ENCODE data around the gene CDIP1.

Gene CDIP1

DNA sequence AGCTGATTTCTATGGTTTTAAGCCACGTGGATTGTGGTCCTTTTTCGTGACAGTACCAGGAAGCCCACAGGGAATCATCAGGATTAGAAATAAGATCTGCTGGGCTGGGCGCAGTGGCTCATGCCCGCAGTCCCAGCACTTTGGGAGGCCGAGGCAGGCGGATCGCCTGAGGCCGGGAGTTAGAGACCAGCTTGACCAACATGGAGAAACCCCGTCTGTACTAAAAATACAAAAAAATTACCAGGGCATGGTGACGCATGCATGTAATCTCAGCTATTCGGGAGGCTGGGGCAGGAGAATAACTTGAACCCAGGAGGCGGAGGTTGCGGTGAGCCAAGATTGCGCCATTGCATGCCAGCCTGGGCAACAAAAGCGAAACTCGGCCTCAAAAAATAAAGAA, 70.7 kb downstream of the CDIP1 start:
- CTCF ChIA-PET = no interaction called here
- TF ChIP-seq TARDBP (IDR thresholded peaks at IDR 0.05) = no peak
- no peak for TF ChIP-seq L3MBTL2 (conservative IDR thresholded peaks at IDR 0.05)
- no peak for TF ChIP-seq ELF4 (IDR thresholded peaks at IDR 0.05)
- TF ChIP-seq BHLHE40 (IDR thresholded peaks at IDR 0.05; ENCODE audit: borderline replicate concordance) = no peak
- TF ChIP-seq HDGF (IDR thresholded peaks at IDR 0.05; ENCODE audit: borderline replicate concordance) = no peak
- TF ChIP-seq NFRKB (IDR thresholded peaks at IDR 0.05) = no peak
- POLR2A ChIA-PET = interaction anchor here (1.1 kb wide), 1 partner anchor 8 kb away, joined by 5 read pairs; the partner anchor contains the start of gene HMOX2
- no peak for DNase-seq (ENCODE audit: extremely low spot score)

DNA sequence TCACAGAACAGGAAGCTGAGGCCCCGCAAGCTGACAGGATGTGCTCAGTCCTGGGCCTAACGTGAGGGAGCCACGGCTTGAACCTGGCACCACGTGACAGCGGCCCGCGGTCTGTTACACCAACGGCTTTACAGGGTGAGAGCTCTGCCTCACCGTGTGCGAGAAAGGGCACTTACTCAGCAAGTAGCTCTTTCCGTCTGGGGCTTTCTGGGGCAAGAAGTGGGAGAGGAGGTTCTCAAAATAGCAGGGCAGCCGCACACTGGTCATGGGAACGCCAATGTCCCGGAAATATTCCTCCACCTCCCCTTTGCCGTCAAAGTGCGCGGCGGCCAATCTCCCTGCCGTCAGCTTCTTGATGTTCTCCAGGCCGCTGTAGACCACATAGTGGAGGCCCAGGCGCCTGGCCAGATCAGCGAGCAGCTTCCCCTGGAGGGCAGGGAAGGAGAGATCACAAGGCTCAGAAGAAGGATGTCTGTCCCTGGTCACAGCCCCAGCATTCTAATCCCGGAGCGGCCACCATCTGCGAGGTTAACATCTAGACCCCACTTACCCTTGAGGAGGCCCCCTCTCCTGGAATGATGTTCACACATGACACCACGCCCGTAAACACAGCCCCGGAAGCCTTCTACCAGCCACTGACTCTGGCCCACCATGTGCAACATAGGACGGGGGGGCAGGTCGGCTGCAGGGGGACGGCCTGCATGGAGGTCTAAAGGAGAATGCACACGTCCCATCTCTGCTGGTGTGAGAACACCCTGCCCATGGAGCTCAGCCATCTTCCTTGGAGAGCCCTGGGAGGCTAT, 72.4 kb downstream of the CDIP1 start:
- CTCF ChIA-PET = no interaction called here
- POLR2A ChIA-PET = no interaction called here
- no peak for TF ChIP-seq BHLHE40 (IDR thresholded peaks at IDR 0.05; ENCODE audit: borderline replicate concordance)
- no peak for TF ChIP-seq NFRKB (IDR thresholded peaks at IDR 0.05)
- no peak for TF ChIP-seq TARDBP (IDR thresholded peaks at IDR 0.05)
- no peak for TF ChIP-seq L3MBTL2 (conservative IDR thresholded peaks at IDR 0.05)
- TF ChIP-seq FOXM1 (IDR thresholded peaks at IDR 0.05; ENCODE audit: borderline replicate concordance) = no peak
- no peak for TF ChIP-seq ELF4 (IDR thresholded peaks at IDR 0.05)
- no peak for TF ChIP-seq FOXA1 (IDR thresholded peaks at IDR 0.05)
- TF ChIP-seq, protein P1, sequence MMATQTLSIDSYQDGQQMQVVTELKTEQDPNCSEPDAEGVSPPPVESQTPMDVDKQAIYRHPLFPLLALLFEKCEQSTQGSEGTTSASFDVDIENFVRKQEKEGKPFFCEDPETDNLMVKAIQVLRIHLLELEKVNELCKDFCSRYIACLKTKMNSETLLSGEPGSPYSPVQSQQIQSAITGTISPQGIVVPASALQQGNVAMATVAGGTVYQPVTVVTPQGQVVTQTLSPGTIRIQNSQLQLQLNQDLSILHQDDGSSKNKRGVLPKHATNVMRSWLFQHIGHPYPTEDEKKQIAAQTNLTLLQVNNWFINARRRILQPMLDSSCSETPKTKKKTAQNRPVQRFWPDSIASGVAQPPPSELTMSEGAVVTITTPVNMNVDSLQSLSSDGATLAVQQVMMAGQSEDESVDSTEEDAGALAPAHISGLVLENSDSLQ (IDR thresholded peaks at IDR 0.05) = no peak
- TF ChIP-seq FOXK2 (IDR thresholded peaks at IDR 0.05) = no peak
- TF ChIP-seq SUZ12 (IDR thresholded peaks at IDR 0.05) = no peak
- TF ChIP-seq HDGF (IDR thresholded peaks at IDR 0.05; ENCODE audit: borderline replicate concordance) = no peak
- TF ChIP-seq SP1 (IDR thresholded peaks at IDR 0.05) = no peak
- TF ChIP-seq ARNT (IDR thresholded peaks at IDR 0.05) = no peak
- TF ChIP-seq CTBP1 (IDR thresholded peaks at IDR 0.05; ENCODE audit: borderline replicate concordance) = no peak
- TF ChIP-seq LEF1 (IDR thresholded peaks at IDR 0.05; ENCODE audit: borderline replicate concordance) = no peak
- TF ChIP-seq ZNF384 (IDR thresholded peaks at IDR 0.05) = no peak
- DNase-seq (ENCODE audit: extremely low spot score) = no peak

DNA sequence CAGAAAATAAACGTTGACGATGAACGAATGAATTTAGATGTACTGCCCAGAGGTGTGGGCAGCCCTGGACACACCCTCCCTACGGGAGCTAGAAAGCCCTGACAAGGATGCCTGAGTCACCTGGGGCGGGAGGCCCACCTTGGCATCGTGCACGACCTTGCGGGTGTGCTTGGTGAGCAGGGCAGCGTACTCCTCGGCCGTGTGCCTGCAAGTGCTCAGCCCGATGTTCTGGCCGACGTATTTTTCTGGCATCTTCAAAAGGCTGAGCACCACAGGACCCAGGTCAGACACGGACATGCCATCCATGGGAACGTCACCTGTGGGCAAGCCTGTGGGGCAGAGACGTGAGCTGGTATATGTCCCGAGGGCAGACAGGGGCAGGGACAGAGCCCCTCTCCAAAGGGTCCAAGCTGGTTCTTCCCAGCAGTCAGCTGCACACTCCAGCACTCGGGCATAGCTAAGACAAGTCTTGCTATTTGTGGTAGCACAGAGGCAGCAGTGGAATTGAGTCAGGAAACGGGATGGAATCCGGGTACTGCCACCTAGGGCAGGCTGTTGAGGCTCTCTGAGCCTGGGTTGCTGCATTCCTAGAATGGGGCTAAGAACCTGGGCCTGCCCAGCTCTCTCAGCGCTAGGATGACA, 74.9 kb downstream of the CDIP1 start:
- DNase-seq (ENCODE audit: extremely low spot score) = no peak
- ChIA-PET CTCF (interaction anchor here (0.6 to 1.4 kb wide), 3 partner anchors 12 to 74 kb away, joined by 3 to 5 read pairs (median 3); partner anchors contain the start of gene HMOX2), POLR2A (interaction anchor here (1.4 kb wide), 1 partner anchor 13 kb away, joined by 6 read pairs; the partner anchor contains the start of gene HMOX2)
- TF ChIP-seq SP1 (IDR thresholded peaks at IDR 0.05) = no peak
- TF ChIP-seq ARNT (IDR thresholded peaks at IDR 0.05) = no peak
- TF ChIP-seq ZNF384 (IDR thresholded peaks at IDR 0.05) = no peak
- TF ChIP-seq NFRKB (IDR thresholded peaks at IDR 0.05) = no peak
- TF ChIP-seq LEF1 (IDR thresholded peaks at IDR 0.05; ENCODE audit: borderline replicate concordance) = no peak
- no peak for TF ChIP-seq CTBP1 (IDR thresholded peaks at IDR 0.05; ENCODE audit: borderline replicate concordance)
- TF ChIP-seq FOXA1 (IDR thresholded peaks at IDR 0.05) = no peak
- no peak for TF ChIP-seq ELF4 (IDR thresholded peaks at IDR 0.05)
- TF ChIP-seq, protein P1 (IDR thresholded peaks at IDR 0.05) = no peak

DNA sequence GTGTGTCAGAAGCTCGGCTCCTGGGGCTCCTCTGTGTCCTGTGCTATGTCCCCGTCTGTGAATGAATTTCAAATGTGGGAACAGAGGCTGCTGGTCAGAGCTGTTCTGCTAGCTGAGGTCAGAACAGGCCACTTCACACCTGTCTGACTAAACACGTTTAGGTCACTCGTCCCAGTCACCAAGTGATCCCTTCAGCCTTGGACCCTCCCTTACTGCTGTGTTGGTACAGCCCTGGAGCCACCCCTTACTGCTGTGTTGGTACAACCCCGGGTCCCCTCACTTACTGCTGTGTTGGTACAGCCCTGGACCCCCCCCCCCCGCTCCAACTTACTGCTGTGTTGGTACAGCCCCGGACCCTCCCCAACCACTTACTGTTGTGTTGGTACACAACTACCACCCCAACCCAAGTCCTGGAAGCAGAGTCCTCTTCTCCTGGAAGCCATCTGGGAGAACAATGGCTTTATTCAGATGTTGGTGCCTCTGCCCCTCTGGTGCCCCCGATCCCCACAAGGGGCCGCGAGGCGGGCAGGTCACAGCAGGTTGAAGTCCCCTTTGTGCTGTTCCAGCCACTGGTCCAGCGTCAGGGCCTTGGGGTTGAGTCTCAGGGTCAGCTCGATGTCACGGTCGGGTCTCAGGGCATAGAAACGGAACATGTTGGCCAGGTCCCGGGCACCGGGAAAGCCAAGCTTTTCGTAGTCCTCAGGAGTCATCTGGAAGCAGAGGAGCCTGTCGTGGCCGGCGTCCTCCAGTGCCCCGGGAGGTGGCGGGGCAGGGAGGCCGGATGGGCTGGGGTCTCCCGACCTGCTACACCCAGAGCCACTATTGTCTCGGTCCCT, 77.1 kb downstream of the CDIP1 start:
- no peak for DNase-seq (ENCODE audit: extremely low spot score)
- ChIA-PET CTCF (interaction anchor here (0.6 kb wide), 1 partner anchor 17 kb away, joined by 3 read pairs; no protein-coding TSS in a partner anchor), POLR2A (no interaction called here)
- TF ChIP-seq TARDBP (IDR thresholded peaks at IDR 0.05) (no peak), CTBP1 (IDR thresholded peaks at IDR 0.05; ENCODE audit: borderline replicate concordance) (no peak), ELF4 (IDR thresholded peaks at IDR 0.05) (no peak), HDGF (IDR thresholded peaks at IDR 0.05; ENCODE audit: borderline replicate concordance) (no peak), L3MBTL2 (conservative IDR thresholded peaks at IDR 0.05) (no peak), LEF1 (IDR thresholded peaks at IDR 0.05; ENCODE audit: borderline replicate concordance) (no peak), ZNF384 (IDR thresholded peaks at IDR 0.05) (no peak), FOXM1 (IDR thresholded peaks at IDR 0.05; ENCODE audit: borderline replicate concordance) (no peak), FOXA1 (IDR thresholded peaks at IDR 0.05) (no peak), FOXK2 (IDR thresholded peaks at IDR 0.05) (no peak), SUZ12 (IDR thresholded peaks at IDR 0.05) (no peak), ARNT (IDR thresholded peaks at IDR 0.05) (no peak), SP1 (IDR thresholded peaks at IDR 0.05) (no peak)
- TF ChIP-seq, protein P1 (IDR thresholded peaks at IDR 0.05) = no peak

DNA sequence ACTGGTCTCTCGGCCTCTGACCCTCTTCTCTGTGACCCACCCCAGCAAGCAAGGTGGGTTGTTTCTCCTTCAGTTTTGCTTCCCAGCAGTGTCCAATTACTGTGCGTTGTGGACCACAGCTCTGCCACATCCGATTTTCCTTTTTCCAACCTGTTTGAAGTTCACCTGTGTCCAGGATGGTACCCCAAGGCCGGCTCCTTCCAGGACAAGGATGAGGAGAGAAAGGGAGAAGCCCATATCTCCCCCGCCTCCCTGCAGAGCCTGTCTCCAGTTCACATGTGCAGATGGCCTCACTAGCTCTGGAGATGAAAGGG, 77.7 kb downstream of the CDIP1 start:
- ChIA-PET CTCF (interaction anchor here (0.6 kb wide), 2 partner anchors 16 to 17 kb away, joined by 3 read pairs; no protein-coding TSS in a partner anchor), POLR2A (no interaction called here)
- DNase-seq (ENCODE audit: extremely low spot score) = no peak
- TF ChIP-seq CTBP1 (IDR thresholded peaks at IDR 0.05; ENCODE audit: borderline replicate concordance) (no peak), NFRKB (IDR thresholded peaks at IDR 0.05) (no peak), FOXM1 (IDR thresholded peaks at IDR 0.05; ENCODE audit: borderline replicate concordance) (no peak), FOXK2 (IDR thresholded peaks at IDR 0.05) (no peak), ELF4 (IDR thresholded peaks at IDR 0.05) (no peak)
- TF ChIP-seq, protein P1 (IDR thresholded peaks at IDR 0.05) = no peak
